NOMO-1 (cell line): Measurements from ENCODE around the gene HDX.
"Not testable (repeated sequence)": the region's sequence is repeated elsewhere in the genome, so short reads cannot be mapped to it uniquely, and the experiment has no call there.

Source experiments
- DNase-seq, 2 experiments: peaks; one replicate each; lab custom pipeline; 2025; ENCODE audit not compliant: unreplicated experiment in 2 of 2; lab: John Stamatoyannopoulos, UW

HDX gene

DNA sequence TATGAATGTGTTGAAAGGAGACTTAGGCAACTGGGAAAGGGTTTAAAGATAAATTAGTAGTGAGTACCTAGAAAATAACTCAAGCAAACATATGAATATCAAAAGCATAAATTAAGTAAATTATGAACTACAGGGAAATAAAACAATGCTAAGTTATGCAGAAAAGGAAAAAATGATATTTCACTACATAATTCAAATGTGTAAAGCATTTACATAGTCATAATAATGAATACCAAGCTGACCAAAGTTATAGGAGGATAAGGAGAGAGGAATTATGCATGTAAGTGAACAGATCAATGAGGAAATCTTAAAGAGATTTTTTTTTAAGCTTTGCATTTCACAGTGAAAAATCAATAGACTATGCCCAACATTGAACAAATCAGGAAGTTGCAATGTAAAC is 145.0 kb downstream of the HDX start:
- DNase-seq = no peak

DNA sequence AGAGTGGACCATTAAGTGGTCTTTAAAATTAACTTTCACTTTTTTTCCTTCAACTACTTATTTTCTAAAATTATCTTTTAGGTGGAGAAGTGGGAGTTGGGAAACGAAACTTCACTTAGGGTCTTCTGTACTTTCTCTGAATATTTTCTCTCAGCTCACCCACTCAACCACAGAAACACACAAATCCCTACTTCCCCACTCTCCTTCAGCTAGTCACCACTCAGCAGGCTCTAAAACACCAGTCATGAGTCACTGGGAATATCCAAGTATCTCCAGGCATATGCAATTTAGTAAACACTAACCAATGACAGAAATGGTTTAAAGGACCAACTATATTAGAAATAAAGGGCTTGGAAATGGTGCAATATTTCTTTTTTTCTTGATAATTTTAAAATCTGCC is 161.3 kb downstream of the HDX start:
- DNase-seq = no peak

DNA sequence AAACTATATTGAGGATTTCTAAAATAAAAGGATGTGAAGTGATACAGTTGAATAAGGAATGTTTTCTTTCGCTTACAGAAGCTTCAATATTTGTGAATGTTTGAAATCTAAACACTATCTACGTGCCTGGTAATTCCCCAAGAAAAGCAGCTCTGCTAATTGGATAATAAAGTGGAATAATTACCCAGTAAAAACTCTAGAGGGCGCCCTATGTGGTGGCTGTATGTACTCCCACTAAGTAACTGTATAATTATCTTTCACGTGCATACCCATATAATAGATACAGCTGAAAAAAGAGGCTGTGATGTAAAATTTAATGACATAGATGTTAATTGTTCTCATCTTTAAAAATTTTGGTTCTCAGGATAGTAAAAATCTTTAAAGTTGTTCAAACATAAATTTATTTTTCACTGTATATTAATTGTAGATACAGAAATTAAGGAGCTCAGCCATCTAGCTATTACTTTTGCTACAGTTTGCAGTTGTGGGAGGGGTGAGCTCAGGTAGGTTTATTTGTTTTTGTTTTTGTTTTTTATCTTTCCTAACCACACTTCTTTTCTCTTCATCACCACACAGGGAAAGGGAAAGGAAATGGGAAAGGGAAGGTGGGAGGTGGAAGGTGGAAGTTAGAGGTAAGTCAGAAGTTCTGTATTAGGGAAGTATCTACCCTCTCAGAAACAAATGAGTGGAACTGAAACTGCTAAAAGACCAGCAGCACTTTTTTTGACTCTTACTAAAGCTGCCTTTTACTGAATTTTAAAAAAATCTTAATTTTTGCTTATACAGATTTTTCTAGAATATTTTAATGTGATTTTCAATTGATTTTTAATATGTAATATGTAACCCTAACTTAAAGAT is 162.5 kb downstream of the HDX start:
- peak; percentile 0 to 51 for DNase-seq

DNA sequence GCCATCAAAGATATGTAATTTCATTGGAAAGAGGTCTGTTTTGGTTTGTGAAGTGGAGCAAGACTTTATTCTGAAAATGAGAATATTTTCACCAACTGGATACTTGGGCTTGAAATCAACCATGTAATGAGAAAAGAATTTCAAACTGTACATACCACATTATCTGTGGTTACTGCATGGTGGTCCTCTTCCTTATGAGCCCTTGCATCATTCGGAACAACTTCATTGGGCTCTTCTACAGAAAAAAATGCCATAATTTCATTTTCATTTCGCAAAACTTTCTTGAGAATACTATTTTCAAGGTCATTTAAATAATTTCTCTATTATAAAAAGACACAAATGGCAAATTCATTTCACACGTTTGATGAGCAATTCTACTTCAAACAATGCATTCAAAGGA is 165.6 kb downstream of the HDX start:
- DNase-seq = no peak

DNA sequence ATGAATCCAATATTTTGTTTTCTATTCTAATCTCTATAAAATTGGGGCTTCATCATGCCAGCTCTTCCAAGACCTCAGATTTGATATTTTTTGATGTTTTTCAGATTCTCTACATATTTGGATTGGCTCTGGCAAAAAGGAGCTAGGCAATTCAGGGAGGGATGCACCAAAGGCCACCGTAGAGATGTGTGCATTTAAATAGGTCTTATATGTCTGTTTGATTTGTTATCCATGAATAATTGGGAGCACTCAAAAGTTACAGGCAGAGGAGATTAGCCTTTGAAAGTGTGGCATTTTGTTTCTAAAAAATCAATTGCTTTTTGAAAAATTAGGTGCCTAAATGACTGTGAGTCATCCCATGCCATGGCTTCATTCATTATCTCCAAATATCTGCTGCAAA is 167.1 kb downstream of the HDX start:
- no peak for DNase-seq

DNA sequence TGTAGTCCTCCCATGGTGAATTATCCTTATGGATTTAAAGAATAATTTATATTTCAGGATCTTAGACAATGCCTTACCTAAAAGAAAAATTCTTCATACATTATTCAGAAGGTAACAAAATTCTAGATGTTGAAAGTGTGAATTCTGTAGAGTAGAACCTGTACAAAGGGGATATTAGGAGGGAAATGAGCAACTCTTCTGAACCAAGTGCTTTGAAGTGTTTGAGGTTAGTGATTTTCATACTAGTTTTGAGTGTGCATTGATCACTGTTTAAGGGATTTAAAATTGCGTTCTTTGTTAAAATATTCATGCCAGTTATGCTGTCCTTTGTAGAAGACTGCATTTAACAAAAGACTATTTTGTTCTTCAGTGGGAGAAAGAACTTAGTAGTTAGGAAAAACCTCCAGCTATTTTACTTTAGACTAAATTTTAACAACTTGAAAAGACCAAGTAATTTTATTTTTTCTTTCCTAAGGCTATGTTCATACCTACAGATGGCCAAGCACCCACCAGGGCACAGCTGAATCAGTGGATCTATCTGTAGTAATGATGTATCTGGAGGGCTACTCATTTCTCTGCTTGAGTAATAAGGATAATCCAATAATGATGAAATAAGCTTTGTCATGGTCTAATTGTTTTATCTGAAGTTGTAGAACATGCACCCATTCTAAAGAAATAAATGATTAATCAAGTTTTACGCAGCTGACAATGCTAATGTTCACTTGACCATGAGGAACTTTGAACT is 180.0 kb downstream of the HDX start:
- DNase-seq = no peak

DNA sequence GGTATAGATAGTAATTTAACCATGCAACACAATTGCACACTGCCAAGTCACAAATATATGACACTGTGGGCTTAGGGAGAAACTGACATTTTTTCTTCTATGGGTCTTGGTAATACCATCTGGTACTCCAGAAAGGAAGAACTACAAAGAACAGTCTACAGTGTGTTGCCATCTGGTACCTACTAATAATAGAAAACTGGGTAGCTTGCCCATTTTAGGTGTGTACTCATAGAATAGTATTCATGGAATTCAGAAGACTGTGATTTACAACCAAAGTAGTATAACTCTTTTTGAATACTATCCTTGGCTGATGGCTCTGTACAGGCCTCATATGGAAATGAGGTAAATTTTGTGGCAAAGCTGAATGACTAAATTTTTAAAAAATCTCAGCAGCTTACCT is 181.6 kb downstream of the HDX start:
- DNase-seq = no peak

DNA sequence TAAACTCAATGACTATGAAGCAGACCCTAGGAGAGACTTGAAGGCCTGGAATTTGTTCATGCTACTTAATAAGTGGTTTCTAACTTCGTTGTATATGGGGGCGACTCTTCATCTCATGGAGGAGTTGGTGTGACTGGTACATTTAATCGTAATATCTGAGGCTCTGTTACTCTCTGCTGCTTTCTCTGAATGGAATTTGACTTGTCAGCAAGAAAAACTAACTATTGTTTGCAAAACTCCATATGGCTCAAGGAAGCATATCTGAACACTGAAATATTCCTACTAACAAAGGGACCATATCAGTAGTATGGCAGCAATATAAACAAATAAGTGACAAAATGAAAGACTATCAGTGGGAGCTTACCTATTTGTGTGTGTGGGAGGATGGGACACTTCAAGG is 182.2 kb downstream of the HDX start:
- DNase-seq = no peak

GRCh38 chrX:84318661-84319060 is 183.6 kb downstream of the HDX start:
- DNase-seq = no peak

DNA sequence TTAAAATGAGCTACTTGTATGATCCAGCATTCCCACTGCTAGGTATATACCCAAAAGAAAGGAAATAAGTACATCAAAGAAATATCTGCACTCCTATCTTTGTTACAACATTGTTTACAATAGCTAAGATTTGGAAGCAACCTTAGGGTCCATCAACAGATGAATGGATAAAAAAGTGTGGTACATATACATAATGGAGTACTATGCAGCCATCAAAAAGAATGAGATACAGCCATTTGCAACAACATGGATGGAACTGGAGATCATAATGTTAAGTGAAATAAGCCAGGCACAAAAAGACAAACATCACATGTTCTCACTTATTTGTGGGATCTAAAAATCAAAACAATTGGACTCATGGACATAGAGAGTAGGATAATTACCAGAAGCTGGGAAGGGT is 186.3 kb downstream of the HDX start:
- not testable (repeated sequence) for DNase-seq
